IMR-90 (cell line): ENCODE data around the gene NDUFC2. TPM values are rescaled to one million over a fixed set of nuclear protein-coding genes. Genes with fewer than 3 reads are reported as not detected.

Experiments used
- ATAC-seq: fragments of 200-7000 bp; cut with Tn5 transposase; 2 replicates; pipeline ENCODE4 v1.9.1; 2020; ENCODE audit warnings: low read depth, mild to moderate bottlenecking, moderate library complexity
- BruUV-seq: library from RNA; stranded (reverse); fragments of 400-500 nt; replicated peaks from 2 replicates; lab custom pipeline; 2021; lab: Mats Ljungman, UMichigan
- CTCF ChIA-PET: fragments of 300-600 bp; formaldehyde crosslinking; extraction: SDS; loops from one replicate; lab custom pipeline; 2021; ENCODE audit warnings: antibody characterized with exemption; lab: Yijun Ruan, JAX
- POLR2A ChIA-PET: fragments of 300-600 bp; sonication (Branson Sonifier 250); formaldehyde crosslinking; loops from one replicate; lab custom pipeline; 2022; ENCODE audit warnings: antibody characterized with exemption; ENCODE audit not compliant: unreplicated experiment; lab: Charles Lee
- DNase-seq: peaks from one replicate; pipeline ENCODE4 v3.0.0; 2013
- H2AFZ ChIP-seq: replicated peaks from 2 replicates; pipeline ENCODE3; 2013; ENCODE audit warnings: low read length, mild to moderate bottlenecking; ENCODE audit not compliant: poor library complexity
- H2AK5ac ChIP-seq: 2 replicates; pipeline ENCODE4 v1.6.1; 2013; ENCODE audit warnings: low read depth, low read length, inconsistent platforms
- H2AK9ac ChIP-seq: replicated peaks from 2 replicates; pipeline ENCODE3; 2013; ENCODE audit warnings: mild to moderate bottlenecking, low read depth, low read length, moderate library complexity; ENCODE audit not compliant: poor library complexity
- H2BK120ac ChIP-seq: 2 replicates; pipeline ENCODE4 v1.6.1; 2013; ENCODE audit warnings: low read depth, low read length, inconsistent platforms
- H2BK15ac ChIP-seq: 3 replicates; pipeline ENCODE4 v1.6.1; 2013; ENCODE audit warnings: low read depth, low read length, inconsistent platforms
- H2BK20ac ChIP-seq: 2 replicates; pipeline ENCODE4 v1.6.1; 2013; ENCODE audit warnings: low read depth, mild to moderate bottlenecking, inconsistent platforms, low read length, moderate library complexity
- H2BK5ac ChIP-seq: 2 replicates; pipeline ENCODE4 v1.6.1; 2013; ENCODE audit warnings: mild to moderate bottlenecking, low read depth, low read length, inconsistent platforms; ENCODE audit not compliant: poor library complexity, severe bottlenecking
- H3K14ac ChIP-seq: replicated peaks from 2 replicates; pipeline ENCODE4 v1.6.1; 2013; ENCODE audit warnings: low read depth, low read length, inconsistent platforms
- H3K18ac ChIP-seq: 2 replicates; pipeline ENCODE4 v1.6.1; 2013; ENCODE audit warnings: low read depth, low read length, control low read depth
- H3K23ac ChIP-seq: 2 replicates; pipeline ENCODE4 v1.6.1; 2013; ENCODE audit warnings: low read depth, low read length, inconsistent platforms
- H3K27ac ChIP-seq: 2 replicates; pipeline ENCODE4 v1.5.1; 2013; ENCODE audit warnings: mild to moderate bottlenecking, control low read depth, low read length; ENCODE audit not compliant: insufficient read depth
- H3K27me3 ChIP-seq: 2 replicates; pipeline ENCODE4 v1.6.1; 2013; ENCODE audit warnings: low read length; ENCODE audit not compliant: control insufficient read depth, insufficient read depth
- H3K36me3 ChIP-seq: 2 replicates; pipeline ENCODE4 v1.6.1; 2013; ENCODE audit warnings: low read length, mixed read lengths; ENCODE audit not compliant: control insufficient read depth, insufficient read depth
- H3K4ac ChIP-seq: 2 replicates; pipeline ENCODE4 v1.6.1; 2013; ENCODE audit warnings: low read depth, low read length, inconsistent platforms
- H3K4me1 ChIP-seq: 2 replicates; pipeline ENCODE4 v1.6.1; 2013; ENCODE audit warnings: low read length, mixed read lengths; ENCODE audit not compliant: control insufficient read depth, insufficient read depth
- H3K4me2 ChIP-seq: 2 replicates; pipeline ENCODE4 v1.6.1; 2013; ENCODE audit warnings: low read depth, mild to moderate bottlenecking, control low read depth, low read length, moderate library complexity
- H3K4me3 ChIP-seq: 2 replicates; pipeline ENCODE4 v1.5.1; 2013; ENCODE audit warnings: low read depth, mild to moderate bottlenecking, control low read depth, low read length, moderate library complexity; ENCODE audit not compliant: insufficient read depth
- H3K56ac ChIP-seq: 2 replicates; pipeline ENCODE4 v1.6.1; 2013; ENCODE audit warnings: low read length, inconsistent platforms; ENCODE audit not compliant: insufficient read depth; ENCODE audit errors: extremely low read depth
- H3K79me1 ChIP-seq, 2 experiments: 2 replicates each; pipeline ENCODE4 v1.6.1; 2013; ENCODE audit warnings: low read length in 2 of 2, inconsistent platforms in 1 of 2, low read depth in 1 of 2
- H3K9ac ChIP-seq: 2 replicates; pipeline ENCODE4 v1.6.1; 2013; ENCODE audit warnings: low read depth, low read length, control low read depth
- H3K9me1 ChIP-seq: 2 replicates; pipeline ENCODE4 v1.6.1; 2013; ENCODE audit warnings: low read length, inconsistent platforms; ENCODE audit not compliant: insufficient read depth
- H3K9me3 ChIP-seq: 2 replicates; pipeline ENCODE4 v1.6.1; 2013; ENCODE audit warnings: low read length; ENCODE audit not compliant: control insufficient read depth, insufficient read depth
- H4K20me1 ChIP-seq: 2 replicates; pipeline ENCODE4 v1.6.1; 2013; ENCODE audit warnings: low read length, inconsistent platforms; ENCODE audit not compliant: insufficient read depth
- H4K5ac ChIP-seq: 2 replicates; pipeline ENCODE4 v1.6.1; 2013; ENCODE audit warnings: mild to moderate bottlenecking, low read depth, low read length, control low read depth
- H4K8ac ChIP-seq, 2 experiments: 2 replicates each; pipeline ENCODE4 v1.6.1; 2013; ENCODE audit warnings: low read depth in 2 of 2, low read length in 2 of 2, control low read depth in 1 of 2, inconsistent platforms in 1 of 2
- H4K91ac ChIP-seq: 2 replicates; pipeline ENCODE4 v1.6.1; 2013; ENCODE audit warnings: low read depth, low read length, inconsistent platforms; ENCODE audit not compliant: insufficient read depth
- CEBPB ChIP-seq: IDR thresholded peaks from 2 replicates; pipeline ENCODE4 v1.6.1; 2012; ENCODE audit warnings: low read depth, low read length, improper control_type of control experiment
- CTCF ChIP-seq: conservative IDR thresholded peaks from 2 replicates; pipeline ENCODE4 v1.5.1; 2012; ENCODE audit warnings: mild to moderate bottlenecking, low read depth, low read length, improper control_type of control experiment
- FOS ChIP-seq: fragments of 150-350 bp; IDR thresholded peaks from 2 replicates; pipeline ENCODE4 v1.6.1; 2016; ENCODE audit warnings: low read depth, low read length
- MAFK ChIP-seq: IDR thresholded peaks from 2 replicates; pipeline ENCODE4 v1.6.1; 2012; ENCODE audit warnings: low read depth, low read length, improper control_type of control experiment
- MAZ ChIP-seq: IDR thresholded peaks from 2 replicates; pipeline ENCODE4 v1.6.1; 2012; ENCODE audit warnings: low read depth, mild to moderate bottlenecking, low read length, improper control_type of control experiment, moderate library complexity, borderline replicate concordance
- MXI1 ChIP-seq: IDR thresholded peaks from 2 replicates; pipeline ENCODE4 v1.6.1; 2012; ENCODE audit warnings: low read depth, mild to moderate bottlenecking, low read length, moderate library complexity, borderline replicate concordance
- NFE2L2 ChIP-seq: fragments of 150-350 bp; IDR thresholded peaks from 2 replicates; pipeline ENCODE4 v1.6.1; 2016; ENCODE audit warnings: low read depth, mild to moderate bottlenecking, low read length
- POLR2A ChIP-seq: IDR thresholded peaks from 2 replicates; pipeline ENCODE4 v1.6.1; 2012; ENCODE audit warnings: mild to moderate bottlenecking, low read depth, low read length
- RCOR1 ChIP-seq: IDR thresholded peaks from 2 replicates; pipeline ENCODE4 v1.6.1; 2012; ENCODE audit warnings: mild to moderate bottlenecking, low read length, improper control_type of control experiment; ENCODE audit not compliant: insufficient replicate concordance
- RFX5 ChIP-seq: IDR thresholded peaks from 2 replicates; pipeline ENCODE4 v1.8.0; 2012; ENCODE audit warnings: low read depth, mild to moderate bottlenecking, low read length, moderate library complexity
- USF2 ChIP-seq: fragments of 150-350 bp; IDR thresholded peaks from 2 replicates; pipeline ENCODE4 v1.6.1; 2017; ENCODE audit warnings: mild to moderate bottlenecking, antibody characterized with exemption, low read length, low read depth
- WGBS, 2 experiments: methylation state at CpG; one replicate each; pipeline versions ENCODE4 v1.1.5 to v1.1.7; 2013; ENCODE audit warnings: missing lambda C conversion rate in 2 of 2; ENCODE audit not compliant: insufficient read length in 1 of 2; ENCODE audit errors: extremely low coverage in 2 of 2; 5-methylcytosine and 5-hydroxymethylcytosine counted together
- dilution Hi-C: fragments of 300-500 bp; cut with HindIII; formaldehyde crosslinking; loops from one replicate; pipeline ENCODE4 v1.14.3; 2018; ENCODE audit warnings: low sequenced_read_pairs; ENCODE audit not compliant: unreplicated experiment
- in situ Hi-C: fragments of 300-500 bp; cut with MboI; formaldehyde crosslinking; loops from 3 replicates; pipeline ENCODE4 v1.14.3; 2019; ENCODE audit warnings: low sequenced_read_pairs, inconsistent platforms, mixed read lengths
- intact Hi-C: fragments of 100-400 bp; cut with micrococcal nuclease; formaldehyde crosslinking; loops from 2 replicates; pipeline ENCODE4 v1.10.0; 2022
- polyA plus RNA-seq, 3 experiments: library from polyadenylated mRNA; depleted of rRNA; stranded (reverse); fragments of >200 nt; gene quantifications; 2 replicates each; pipeline ENCODE4 v1.2.3, GENCODE V29; 2012; ENCODE audit warnings: low replicate concordance in 1 of 3
- total RNA-seq: library from RNA; depleted of rRNA; stranded (reverse); fragments of >200 nt; gene quantifications from 2 replicates; pipeline ENCODE4 v1.2.3, GENCODE V29; 2012

NDUFC2 gene
- total and polyA plus RNA-seq, 2 of the 4 experiments (the other 2 are of a cell fraction): 146 to 340 TPM

- no peak overlapping the region for H3K4me3 ChIP-seq
- in situ Hi-C loops (no loop called here), dilution Hi-C loops (no loop called here), intact Hi-C loops (no loop called here)
- peak overlapping the region; percentile 85 for H2AFZ ChIP-seq
- peak overlapping the region; percentile 36 to 96 for H4K8ac ChIP-seq
- H4K5ac ChIP-seq: peak overlapping the region; percentile 50
- peak; percentile 91 for ATAC-seq
- H4K91ac ChIP-seq: peak overlapping the region; percentile 97
- H3K4ac ChIP-seq: peak overlapping the region; percentile 98
- H3K9ac ChIP-seq: peak overlapping the region; percentile 26
- H3K79me1 ChIP-seq: peaks cover 3 to 7% of the 10 kb centered on the region in 2 experiments; a peak in 3 of 4 replicates
- H4K20me1 ChIP-seq: no peaks in the 10 kb centered on the region
- peaks cover 13% of the 10 kb centered on the region for H3K4me1 ChIP-seq
- DNase-seq: peak; percentile 80
- ChIA-PET POLR2A (no interaction called here), CTCF (interaction anchor here (0.9 kb wide), 1 partner anchor 10 kb away, joined by 6 read pairs; no protein-coding TSS in a partner anchor)
- TF ChIP-seq MAZ (no peak), FOS (peak; percentile 53; the same call in 1 of the 2 replicates), USF2 (no peak), POLR2A (no peak), CEBPB (peak; percentile 7; the same call in 1 of the 2 replicates), MAFK (no peak), NFE2L2 (no peak; the same call in 1 of the 2 replicates), RCOR1 (no peak), CTCF (no peak), RFX5 (no peak), MXI1 (no peak)
- H2AK9ac ChIP-seq: peak overlapping the region; percentile 81
- whole genome bisulfite sequencing, 2 experiments: no CpG with 5 or more reads among the region's 6 CpGs
- peak overlapping the region; percentile 96 for H3K14ac ChIP-seq
- peak overlapping the region; percentile 98 for H2BK120ac ChIP-seq
- no peaks in the 10 kb centered on the region for H3K27me3 ChIP-seq
- no TSS peak for BruUV-seq
- H2AK5ac ChIP-seq: peak overlapping the region; percentile 1
- H3K27ac ChIP-seq: peak overlapping the region; percentile 70
- peak overlapping the region; percentile 95 for H2BK20ac ChIP-seq
- H2BK15ac ChIP-seq: peak overlapping the region; percentile 93; the same call in 2 of the 3 replicates
- no peaks in the 10 kb centered on the region for H3K36me3 ChIP-seq
- peak overlapping the region; percentile 89 for H3K23ac ChIP-seq
- H3K4me2 ChIP-seq: peak overlapping the region; percentile 1; the same call in 1 of the 2 replicates
- peak overlapping the region; percentile 85 for H2BK5ac ChIP-seq
- no peaks in the 10 kb centered on the region for H3K9me3 ChIP-seq
- peak overlapping the region; percentile 50 for H3K18ac ChIP-seq
- peak overlapping the region; percentile 95 for H3K56ac ChIP-seq
- H3K9me1 ChIP-seq: peaks cover 21% of the 10 kb centered on the region
Measured at GRCh38 chr11:78050964-78051831, 28.5 kb downstream of the NDUFC2 start.
